GM21737 (cell line): ENCODE data around the gene GH2.
"Not testable (repeated sequence)": the region's sequence is repeated elsewhere in the genome, so short reads cannot be mapped to it uniquely, and the experiment has no call there.

ENCODE experiments used
- ATAC-seq: cut with Tn5 transposase; IDR thresholded peaks from one replicate; pipeline ENCODE4 v1.9.1; 2021; ENCODE audit warnings: mild to moderate bottlenecking, moderate library complexity; ENCODE audit not compliant: unreplicated experiment

Gene GH2

DNA sequence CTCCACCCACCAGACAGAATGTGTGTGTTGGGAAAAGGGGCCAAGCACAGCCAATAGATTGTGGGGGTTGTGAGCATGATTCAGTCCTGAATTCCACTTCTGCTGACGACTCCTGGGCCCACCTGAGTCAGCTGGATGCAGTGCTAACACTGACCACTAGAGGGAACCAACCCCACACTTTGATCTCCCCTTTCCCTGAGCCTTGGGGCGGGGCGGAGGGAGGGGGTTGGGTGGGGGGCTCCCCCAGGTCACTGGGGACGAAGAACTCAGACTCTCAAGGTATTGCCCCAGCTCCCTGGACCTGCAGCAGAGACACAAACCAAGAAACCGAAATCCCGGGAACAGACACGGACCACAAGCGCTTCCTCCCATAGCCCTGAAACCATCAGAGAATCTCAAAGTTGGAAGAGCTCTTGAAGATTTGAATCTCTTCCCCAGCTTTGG is 29.9 kb upstream of the GH2 start:
- ATAC-seq: no peak

DNA sequence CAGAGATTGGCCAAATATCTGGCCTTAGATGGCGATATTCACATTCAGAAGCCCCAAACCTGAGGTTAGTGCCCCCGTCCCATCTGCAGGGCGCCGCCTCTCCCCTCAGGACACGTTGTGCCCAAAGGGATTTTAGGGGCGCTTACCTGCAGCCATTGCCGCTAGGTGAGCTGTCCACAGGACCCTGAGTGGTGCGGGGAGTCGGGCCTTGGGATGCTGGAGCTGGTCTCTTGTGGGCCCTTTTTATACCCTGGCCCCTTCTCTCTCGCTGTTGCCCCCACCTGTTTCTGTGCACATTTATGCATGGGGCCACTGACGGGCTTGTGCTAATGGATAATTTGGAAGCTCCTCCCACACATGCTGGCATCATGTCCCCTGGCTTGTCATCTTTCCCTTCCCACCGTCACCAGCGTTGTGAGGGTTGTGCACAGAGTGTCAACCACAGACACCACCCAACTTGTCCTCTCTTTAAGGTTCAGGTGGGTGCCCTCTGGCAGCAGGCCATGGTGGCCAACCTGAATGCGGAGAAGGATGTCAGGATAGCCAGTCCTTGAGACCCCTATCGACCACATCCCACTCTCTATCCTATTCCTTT is 29.4 kb upstream of the GH2 start, which contains the start of gene CSHL1:
Gene CSHL1 (minus strand): TSS at position 218 of the 595 bp plus-strand sequence. CDS start 62 bp downstream, at position 156.
- no peak for ATAC-seq

DNA sequence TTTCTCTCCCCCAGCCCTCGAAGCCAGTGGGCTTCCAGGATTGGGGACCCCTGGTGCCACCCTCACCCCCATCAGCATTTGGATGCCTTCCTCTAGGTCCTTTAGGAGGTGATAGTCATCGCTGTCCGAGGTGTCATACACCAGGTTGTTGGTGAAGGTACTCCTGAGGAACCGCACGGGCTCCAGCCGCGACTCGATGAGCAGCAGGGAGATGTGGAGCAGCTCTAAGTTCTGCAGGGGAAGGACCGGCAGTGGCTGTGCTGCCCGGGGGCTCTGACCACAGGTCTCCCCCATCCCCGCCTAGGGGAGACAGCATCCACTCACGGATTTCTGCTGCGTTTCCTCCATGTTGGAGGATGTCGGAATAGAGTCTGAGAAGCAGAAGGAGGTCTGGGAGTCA is 28.4 kb upstream of the GH2 start:
- no peak for ATAC-seq

DNA sequence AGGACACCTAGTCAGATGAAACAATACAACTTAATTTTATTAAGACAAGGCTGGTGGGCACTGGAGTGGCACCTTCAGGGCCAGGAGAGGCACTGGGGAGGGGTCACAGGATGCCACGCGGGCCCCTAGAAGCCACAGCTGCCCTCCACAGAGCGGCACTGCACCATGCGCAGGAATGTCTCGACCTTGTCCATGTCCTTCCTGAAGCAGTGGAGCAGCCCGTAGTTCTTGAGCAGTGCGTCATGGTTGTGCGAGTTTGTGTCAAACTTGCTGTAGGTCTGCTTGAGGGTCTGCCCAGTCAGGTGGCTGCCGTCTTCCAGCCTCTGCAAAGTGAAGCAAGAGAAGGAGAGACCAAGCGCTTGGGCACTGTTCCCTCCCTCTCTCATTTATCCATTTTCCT is 27.8 kb upstream of the GH2 start:
- ATAC-seq: not testable (repeated sequence)

- ATAC-seq: not testable (repeated sequence)
These were observed 25.5 kb upstream of the GH2 start for GRCh38 chr17:63907161-63907778.

GRCh38 chr17:63904796-63905195 is 23.1 kb upstream of the GH2 start:
- not testable (repeated sequence) for ATAC-seq

- not testable (repeated sequence) for ATAC-seq
These were observed 22.1 kb upstream of the GH2 start for GRCh38 chr17:63903787-63904201.

- not testable (repeated sequence) for ATAC-seq
These were observed 20.2 kb upstream of the GH2 start for GRCh38 chr17:63901971-63902370.

DNA sequence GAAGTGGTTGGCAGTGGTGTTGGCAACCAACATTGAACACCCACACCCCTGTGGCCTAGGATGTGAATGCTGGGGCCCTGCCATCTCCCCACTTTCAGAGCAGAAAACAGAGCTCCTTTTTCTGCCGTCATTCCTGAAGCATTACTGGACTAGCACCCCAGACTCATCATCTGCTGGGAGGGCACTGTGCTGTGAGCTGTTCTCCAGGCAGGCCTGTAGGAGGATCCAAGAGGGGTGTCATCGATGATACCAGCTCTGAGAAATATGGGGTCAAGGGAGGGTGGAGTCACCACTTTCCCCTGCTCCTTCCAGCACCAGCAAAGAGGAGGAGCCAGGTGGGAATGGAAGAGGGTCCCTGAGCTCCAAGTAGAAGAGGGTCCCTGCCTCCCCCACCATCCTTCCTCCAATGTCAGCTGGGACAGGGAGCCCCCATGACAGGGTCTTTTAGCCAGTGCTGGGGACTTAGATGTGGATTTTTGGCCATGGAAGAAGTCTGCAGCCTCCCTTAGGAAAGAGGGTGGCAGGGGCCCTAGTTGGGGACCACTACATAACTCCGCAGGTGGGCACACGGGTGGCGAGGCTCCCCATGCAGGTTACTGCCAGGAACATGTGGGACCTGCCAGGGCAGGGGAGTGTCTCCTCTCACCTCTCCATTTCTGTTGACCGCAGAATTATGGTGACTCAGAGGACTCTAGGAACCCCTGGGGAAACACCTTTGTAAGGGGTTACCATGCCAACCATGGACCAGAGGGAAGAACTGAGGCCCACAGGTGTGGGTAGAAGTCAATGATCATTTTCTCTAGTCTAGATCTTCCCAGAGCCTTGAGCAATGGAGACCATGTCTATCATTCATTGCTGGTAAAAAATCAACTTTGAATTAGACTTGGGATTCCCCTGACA is 17.4 kb upstream of the GH2 start:
- ATAC-seq: not testable (repeated sequence)

DNA sequence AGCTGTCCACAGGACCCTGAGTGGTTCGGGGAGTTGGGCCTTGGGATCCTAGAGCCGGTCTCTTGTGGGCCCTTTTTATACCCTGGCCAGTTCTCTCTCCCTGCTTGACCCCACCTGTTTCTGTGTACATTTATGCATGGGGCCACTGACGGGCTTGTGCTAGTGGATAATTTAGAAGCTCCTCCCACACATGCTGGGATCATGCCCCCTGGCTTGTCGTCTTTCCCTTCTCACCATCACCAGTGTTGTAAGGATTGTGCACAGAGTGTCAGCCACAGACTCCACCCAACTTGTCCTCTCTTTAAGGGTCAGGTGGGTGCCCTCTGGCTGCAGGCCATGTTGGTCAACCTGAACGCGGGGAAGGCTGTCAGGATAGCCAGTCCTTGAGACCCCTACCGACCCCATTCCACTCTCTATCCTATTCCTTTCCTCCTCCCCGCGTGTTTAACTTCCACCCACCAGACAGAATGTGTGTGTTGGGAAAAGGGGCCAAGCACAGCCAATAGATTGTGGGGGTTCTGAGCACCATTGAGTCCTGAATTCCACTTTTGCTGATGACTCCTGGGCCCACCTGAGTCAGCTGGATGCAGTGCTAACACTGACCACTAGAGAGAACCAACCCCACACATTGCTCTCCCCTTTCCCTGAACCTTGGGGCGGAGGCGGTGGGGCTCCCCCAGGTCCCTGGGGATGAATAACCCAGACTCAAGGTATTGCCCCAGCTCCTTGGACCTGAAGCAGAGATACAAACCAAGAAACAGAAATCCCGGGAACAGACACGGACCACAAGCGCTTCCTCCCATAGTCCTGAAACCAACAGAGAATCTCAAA is 15.0 kb upstream of the GH2 start, which contains the start of gene CSH1:
Gene CSH1 (minus strand): TSS at position 51 of the 831 bp plus-strand sequence. CDS start 63 bp downstream, outside the sequence.
- not testable (repeated sequence) for ATAC-seq

- not testable (repeated sequence) for ATAC-seq
These were observed 13.1 kb upstream of the GH2 start for GRCh38 chr17:63894821-63895220.

DNA sequence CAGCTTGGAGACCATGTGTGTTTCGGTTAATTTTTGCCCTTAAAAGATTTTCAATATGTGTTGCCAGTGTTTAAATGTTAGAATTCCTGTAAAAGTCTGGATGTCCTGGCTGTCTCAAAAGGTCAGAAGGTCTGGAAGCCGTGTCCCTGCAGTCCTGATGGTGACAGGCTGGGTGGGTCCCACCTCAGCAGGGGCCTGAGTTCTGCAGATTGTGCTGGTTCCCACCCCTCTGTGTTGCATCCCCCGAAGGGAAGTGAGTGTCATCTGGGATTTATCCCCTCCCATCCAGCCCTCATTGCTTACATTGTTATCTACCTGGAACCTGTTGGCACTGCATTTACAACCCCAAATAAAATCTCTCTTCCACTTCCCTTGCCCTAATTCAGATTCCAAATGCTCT is 12.3 kb upstream of the GH2 start:
- not testable (repeated sequence) for ATAC-seq

DNA sequence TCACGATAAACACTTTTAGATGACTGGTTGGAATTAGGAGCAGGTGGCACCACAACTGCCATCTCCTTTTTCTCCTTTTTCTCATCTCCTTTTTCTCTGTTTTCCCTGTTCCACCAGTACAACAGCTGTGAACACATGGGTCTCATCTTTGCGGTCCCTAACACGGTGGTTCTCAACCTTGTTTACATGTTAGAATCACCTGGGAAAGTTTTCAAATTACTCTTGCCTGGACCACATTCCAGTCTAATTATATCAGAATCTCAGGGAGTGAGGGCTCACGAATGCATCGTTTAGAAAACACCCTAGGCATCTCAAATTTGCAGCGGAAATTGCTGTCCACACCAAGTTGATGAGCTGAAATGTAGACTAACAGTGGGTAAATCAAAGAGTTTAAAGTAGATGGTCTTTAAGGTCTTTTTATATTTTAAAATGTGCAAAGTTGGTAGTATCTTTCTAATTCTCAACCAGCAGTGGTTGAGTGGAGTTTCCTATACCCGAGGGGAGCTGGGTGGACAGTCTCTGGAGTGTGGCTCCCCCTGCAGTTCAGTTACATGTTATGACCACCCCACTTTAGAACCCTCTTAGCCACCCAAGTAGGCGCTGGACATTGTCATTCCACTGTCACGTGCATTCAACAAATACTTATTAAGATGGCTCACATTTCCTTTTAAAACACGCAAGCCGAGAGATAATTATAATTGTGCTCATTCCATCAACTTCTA is 10.7 kb upstream of the GH2 start:
- ATAC-seq: not testable (repeated sequence)

- not testable (repeated sequence) for ATAC-seq
These were observed 7.5 kb upstream of the GH2 start for GRCh38 chr17:63889026-63889848.

DNA sequence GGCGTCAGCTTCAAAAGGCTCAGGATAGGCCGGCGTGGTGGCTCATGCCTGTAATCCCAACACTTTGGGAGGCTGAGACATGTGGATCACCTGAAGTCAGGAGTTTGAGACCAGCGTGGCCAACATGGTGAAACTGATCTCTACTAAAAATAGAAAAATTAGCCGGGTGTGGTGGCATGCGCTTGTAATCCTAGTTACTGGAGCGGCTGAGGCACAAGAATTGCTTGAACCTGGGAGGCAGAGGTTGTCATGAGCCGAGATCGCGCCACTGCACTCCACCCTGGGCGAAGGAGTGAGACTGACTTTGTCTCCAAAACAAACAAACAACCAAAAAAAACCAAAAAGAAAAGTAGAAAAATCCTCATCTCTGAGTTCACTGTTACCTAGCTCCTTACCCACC is 3.4 kb upstream of the GH2 start:
- not testable (repeated sequence) for ATAC-seq

GRCh38 chr17:63882626-63883126 is 932 bp upstream of the GH2 start:
- ATAC-seq: not testable (repeated sequence)

DNA sequence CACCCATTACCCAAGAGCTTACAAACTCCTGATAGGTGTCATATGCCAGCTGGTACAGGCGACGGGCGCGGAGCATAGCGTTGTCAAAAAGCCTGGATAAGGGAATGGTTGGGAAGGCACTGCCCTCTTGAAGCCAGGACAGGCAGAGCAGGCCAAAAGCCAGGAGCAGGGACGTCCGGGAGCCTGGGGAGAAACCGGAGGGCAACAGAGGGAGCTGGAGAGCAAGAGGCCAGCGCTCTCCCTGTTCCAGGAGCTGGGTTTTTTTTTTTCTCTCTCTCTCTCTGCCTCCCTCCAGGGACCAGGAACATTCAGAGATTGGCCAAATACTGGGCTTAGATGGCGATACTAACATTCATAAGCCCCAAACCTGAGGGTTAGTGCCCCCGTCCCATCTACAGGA is 407 bp downstream of the GH2 start:
- ATAC-seq: not testable (repeated sequence)

GRCh38 chr17:63880706-63881105 is 1.0 kb downstream of the GH2 start:
- no peak for ATAC-seq

DNA sequence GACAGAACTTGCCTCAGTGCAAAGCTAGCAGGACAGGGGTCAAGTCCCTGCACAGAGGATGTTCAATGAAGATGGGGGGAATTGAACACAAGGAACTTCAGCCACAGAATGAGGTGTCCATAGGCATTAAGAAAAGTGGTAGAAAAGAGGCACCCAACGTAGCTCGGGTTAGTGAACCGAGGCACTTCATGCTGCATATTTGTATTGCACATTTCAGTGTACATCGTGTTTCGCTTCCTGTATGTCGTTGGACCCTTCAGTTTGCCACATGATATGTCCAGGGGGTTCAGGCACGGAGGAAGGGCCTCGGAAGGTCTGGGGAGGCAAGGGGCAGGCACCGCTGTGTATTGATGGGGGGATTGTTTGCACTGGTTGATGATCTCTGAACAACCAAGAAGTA is 3.3 kb downstream of the GH2 start:
- not testable (repeated sequence) for ATAC-seq
